ENCODE measurements around the gene TES.

- TF ChIP-seq CTCF (IDR thresholded peaks at IDR 0.05; ENCODE audit: low read depth, low read length, missing input control) (no peak), RAD21 (IDR thresholded peaks at IDR 0.05) (no peak), MAX (IDR thresholded peaks at IDR 0.05) (no peak), EGR1 (IDR thresholded peaks at IDR 0.05; ENCODE audit: low read depth in 2 of 2) (no peak), ZBTB33 (IDR thresholded peaks at IDR 0.05) (no peak), SP1 (IDR thresholded peaks at IDR 0.05) (no peak), TAF1 (conservative IDR thresholded peaks at IDR 0.05) (no peak), FOXA2 (IDR thresholded peaks at IDR 0.05) (no peak), HNF4A (conservative IDR thresholded peaks at IDR 0.05) (no peak), JUND (IDR thresholded peaks at IDR 0.05) (no peak), REST (IDR thresholded peaks at IDR 0.05) (no peak), NR2F2 (IDR thresholded peaks at IDR 0.05) (no peak), ATF3 (IDR thresholded peaks at IDR 0.05) (no peak)
Measured at GRCh38 chr7:116298055-116298454, 87.7 kb downstream of the TES start.

Measured in liver (tissue), 3 donors.